Liver (tissue), 9 donors: ENCODE data around the gene ERFE. TPM values are rescaled to one million over a fixed set of nuclear protein-coding genes. Genes with fewer than 3 reads are reported as not detected.

Experiments used
- DNase-seq: peaks from one replicate; pipeline ENCODE4 v3.0.0-alpha.2; 2017; ENCODE audit warnings: low spot score
- H3K27ac ChIP-seq, 2 donors: one replicate each; pipeline ENCODE4 v1.7.0; 2013; ENCODE audit warnings: inconsistent platforms in 2 of 2, low read length in 2 of 2, control low read depth in 1 of 2, low read depth in 1 of 2, mild to moderate bottlenecking in 1 of 2
- H3K27me3 ChIP-seq, 4 donors: one replicate each; pipeline versions ENCODE4 v1.6.1 to v1.7.0; 2013; ENCODE audit warnings: low read length in 3 of 4, inconsistent platforms in 1 of 4, mild to moderate bottlenecking in 1 of 4, moderate library complexity in 1 of 4; ENCODE audit not compliant: control insufficient read depth in 4 of 4, insufficient read depth in 4 of 4
- H3K36me3 ChIP-seq, 4 donors: one replicate each; pipeline versions ENCODE4 v1.6.1 to v1.7.0; 2013; ENCODE audit warnings: low read length in 3 of 4, mild to moderate bottlenecking in 3 of 4, low read depth in 1 of 4, moderate library complexity in 1 of 4; ENCODE audit not compliant: control insufficient read depth in 4 of 4, insufficient read depth in 3 of 4
- H3K4me1 ChIP-seq, 4 donors: one replicate each; pipeline versions ENCODE4 v1.6.1 to v1.7.0; 2013; ENCODE audit warnings: low read length in 3 of 4, mild to moderate bottlenecking in 3 of 4, moderate library complexity in 1 of 4; ENCODE audit not compliant: control insufficient read depth in 4 of 4, insufficient read depth in 4 of 4
- H3K4me3 ChIP-seq, 3 donors: one replicate each; pipeline versions ENCODE4 v1.6.1 to v1.7.0; 2013; ENCODE audit warnings: low read length in 3 of 3, control low read depth in 1 of 3, low read depth in 1 of 3, mild to moderate bottlenecking in 1 of 3
- H3K9ac ChIP-seq, 2 donors: one replicate each; pipeline ENCODE4 v1.7.0; 2013; ENCODE audit warnings: low read length in 2 of 2, mild to moderate bottlenecking in 2 of 2, moderate library complexity in 2 of 2, control low read depth in 1 of 2, low read depth in 1 of 2
- H3K9me3 ChIP-seq, 4 donors: one replicate each; pipeline versions ENCODE4 v1.6.1 to v1.7.0; 2013; ENCODE audit warnings: low read length in 3 of 4; ENCODE audit not compliant: control insufficient read depth in 4 of 4
- EGR1 ChIP-seq, 2 donors: IDR thresholded peaks; 2 replicates each; pipeline ENCODE4 v1.6.1; 2016 to 2018; ENCODE audit warnings: antibody characterized with exemption in 2 of 2, low read depth in 2 of 2
- RXRA ChIP-seq, 2 donors: IDR thresholded peaks; 2 replicates each; pipeline ENCODE4 v1.6.1; 2017 to 2018; ENCODE audit warnings: antibody characterized with exemption in 2 of 2, mild to moderate bottlenecking in 1 of 2
- WGBS: extraction: QIAGEN DNeasy Blood & Tissue Kit; methylation state at CpG from one replicate; pipeline ENCODE4 v1.1.7; 2013; 5-methylcytosine and 5-hydroxymethylcytosine counted together
- polyA plus RNA-seq, 2 donors: library from polyadenylated mRNA; stranded (reverse) in 1 of 2; unstranded in 1 of 2; fragments of 200-250 nt in 1 of 2; fragments of >200 nt in 1 of 2; fragmentation: Nextera tagmentation in 1 of 2; extraction: Ambion mirVana in 1 of 2; gene quantifications; one replicate each; pipeline versions ENCODE4 v1.2.1 to v1.2.3, GENCODE V29; 2013 to 2015
- total RNA-seq, 2 donors: library from RNA; depleted of rRNA; stranded (reverse); fragments of >200 nt; gene quantifications; one replicate each; pipeline ENCODE4 v1.2.3, GENCODE V29; 2014
- TF ChIP-seq, protein P1 (sequence below): IDR thresholded peaks from 2 replicates; pipeline ENCODE4 v1.6.1; 2016; ENCODE audit warnings: antibody characterized with exemption, mild to moderate bottlenecking
- TF ChIP-seq, protein P2 (sequence below): fragments of 150-350 bp; IDR thresholded peaks from 2 replicates; pipeline ENCODE4 v1.5.1; 2017; ENCODE audit warnings: improper control_type of control experiment, low read depth, low read length; ENCODE audit not compliant: missing input control
- donor health status: healthy.
- donor health status: healthy.
- donor health status: healthy.
- donor health status: healthy.
- donor health status: healthy.

Gene ERFE
- total and polyA plus RNA-seq, 4 donors, result 0.17 to 14.0 TPM; not detected in 2

DNA sequence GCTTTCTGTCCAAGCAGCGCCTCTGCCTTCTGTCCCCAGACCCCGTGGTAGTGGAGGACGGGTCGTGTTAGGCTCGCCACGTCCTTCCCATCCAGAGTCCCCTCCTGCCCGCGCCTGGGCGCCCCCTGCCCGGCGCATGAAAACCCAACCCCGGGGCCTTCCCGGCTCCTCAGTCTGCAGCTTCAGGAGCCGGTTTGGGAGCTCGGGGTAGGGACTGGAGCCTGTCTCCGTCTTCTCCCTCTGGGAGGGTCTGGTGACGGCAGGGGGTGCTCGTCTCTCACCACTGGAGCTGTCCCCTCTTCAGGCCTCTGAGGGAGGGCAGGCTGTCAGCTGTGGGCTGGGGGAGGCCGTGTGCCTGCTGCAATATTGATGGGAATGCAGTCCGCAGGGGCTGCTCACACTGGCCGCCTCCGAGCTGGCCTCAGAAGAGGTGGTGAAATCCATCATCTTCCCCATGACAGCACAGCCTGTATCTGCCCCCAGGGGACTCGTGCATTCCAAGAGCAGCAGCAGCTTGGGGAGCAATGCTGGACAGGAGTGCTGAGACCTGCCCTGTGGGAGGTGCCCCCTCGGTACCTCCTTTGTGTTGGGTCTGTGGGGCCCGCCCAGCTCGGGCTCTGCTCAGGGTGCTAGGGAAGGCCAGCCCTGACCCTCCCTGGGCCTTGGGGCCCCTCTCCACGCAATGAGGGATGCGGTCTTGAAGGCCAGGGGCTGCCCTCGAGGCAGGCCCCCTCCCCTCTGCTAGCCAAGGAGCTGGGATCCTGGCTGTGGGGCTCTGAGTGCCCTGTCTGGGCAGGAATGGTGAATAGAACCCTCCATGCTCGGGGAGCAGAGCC is 38.1 kb upstream of the ERFE start (continued):
- TF ChIP-seq, protein P1, sequence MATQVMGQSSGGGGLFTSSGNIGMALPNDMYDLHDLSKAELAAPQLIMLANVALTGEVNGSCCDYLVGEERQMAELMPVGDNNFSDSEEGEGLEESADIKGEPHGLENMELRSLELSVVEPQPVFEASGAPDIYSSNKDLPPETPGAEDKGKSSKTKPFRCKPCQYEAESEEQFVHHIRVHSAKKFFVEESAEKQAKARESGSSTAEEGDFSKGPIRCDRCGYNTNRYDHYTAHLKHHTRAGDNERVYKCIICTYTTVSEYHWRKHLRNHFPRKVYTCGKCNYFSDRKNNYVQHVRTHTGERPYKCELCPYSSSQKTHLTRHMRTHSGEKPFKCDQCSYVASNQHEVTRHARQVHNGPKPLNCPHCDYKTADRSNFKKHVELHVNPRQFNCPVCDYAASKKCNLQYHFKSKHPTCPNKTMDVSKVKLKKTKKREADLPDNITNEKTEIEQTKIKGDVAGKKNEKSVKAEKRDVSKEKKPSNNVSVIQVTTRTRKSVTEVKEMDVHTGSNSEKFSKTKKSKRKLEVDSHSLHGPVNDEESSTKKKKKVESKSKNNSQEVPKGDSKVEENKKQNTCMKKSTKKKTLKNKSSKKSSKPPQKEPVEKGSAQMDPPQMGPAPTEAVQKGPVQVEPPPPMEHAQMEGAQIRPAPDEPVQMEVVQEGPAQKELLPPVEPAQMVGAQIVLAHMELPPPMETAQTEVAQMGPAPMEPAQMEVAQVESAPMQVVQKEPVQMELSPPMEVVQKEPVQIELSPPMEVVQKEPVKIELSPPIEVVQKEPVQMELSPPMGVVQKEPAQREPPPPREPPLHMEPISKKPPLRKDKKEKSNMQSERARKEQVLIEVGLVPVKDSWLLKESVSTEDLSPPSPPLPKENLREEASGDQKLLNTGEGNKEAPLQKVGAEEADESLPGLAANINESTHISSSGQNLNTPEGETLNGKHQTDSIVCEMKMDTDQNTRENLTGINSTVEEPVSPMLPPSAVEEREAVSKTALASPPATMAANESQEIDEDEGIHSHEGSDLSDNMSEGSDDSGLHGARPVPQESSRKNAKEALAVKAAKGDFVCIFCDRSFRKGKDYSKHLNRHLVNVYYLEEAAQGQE, result no peak
- no peak for TF ChIP-seq EGR1 (IDR thresholded peaks at IDR 0.05; ENCODE audit: low read depth in 2 of 2)
- TF ChIP-seq, protein P2, sequence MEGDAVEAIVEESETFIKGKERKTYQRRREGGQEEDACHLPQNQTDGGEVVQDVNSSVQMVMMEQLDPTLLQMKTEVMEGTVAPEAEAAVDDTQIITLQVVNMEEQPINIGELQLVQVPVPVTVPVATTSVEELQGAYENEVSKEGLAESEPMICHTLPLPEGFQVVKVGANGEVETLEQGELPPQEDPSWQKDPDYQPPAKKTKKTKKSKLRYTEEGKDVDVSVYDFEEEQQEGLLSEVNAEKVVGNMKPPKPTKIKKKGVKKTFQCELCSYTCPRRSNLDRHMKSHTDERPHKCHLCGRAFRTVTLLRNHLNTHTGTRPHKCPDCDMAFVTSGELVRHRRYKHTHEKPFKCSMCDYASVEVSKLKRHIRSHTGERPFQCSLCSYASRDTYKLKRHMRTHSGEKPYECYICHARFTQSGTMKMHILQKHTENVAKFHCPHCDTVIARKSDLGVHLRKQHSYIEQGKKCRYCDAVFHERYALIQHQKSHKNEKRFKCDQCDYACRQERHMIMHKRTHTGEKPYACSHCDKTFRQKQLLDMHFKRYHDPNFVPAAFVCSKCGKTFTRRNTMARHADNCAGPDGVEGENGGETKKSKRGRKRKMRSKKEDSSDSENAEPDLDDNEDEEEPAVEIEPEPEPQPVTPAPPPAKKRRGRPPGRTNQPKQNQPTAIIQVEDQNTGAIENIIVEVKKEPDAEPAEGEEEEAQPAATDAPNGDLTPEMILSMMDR, result no peak

DNA sequence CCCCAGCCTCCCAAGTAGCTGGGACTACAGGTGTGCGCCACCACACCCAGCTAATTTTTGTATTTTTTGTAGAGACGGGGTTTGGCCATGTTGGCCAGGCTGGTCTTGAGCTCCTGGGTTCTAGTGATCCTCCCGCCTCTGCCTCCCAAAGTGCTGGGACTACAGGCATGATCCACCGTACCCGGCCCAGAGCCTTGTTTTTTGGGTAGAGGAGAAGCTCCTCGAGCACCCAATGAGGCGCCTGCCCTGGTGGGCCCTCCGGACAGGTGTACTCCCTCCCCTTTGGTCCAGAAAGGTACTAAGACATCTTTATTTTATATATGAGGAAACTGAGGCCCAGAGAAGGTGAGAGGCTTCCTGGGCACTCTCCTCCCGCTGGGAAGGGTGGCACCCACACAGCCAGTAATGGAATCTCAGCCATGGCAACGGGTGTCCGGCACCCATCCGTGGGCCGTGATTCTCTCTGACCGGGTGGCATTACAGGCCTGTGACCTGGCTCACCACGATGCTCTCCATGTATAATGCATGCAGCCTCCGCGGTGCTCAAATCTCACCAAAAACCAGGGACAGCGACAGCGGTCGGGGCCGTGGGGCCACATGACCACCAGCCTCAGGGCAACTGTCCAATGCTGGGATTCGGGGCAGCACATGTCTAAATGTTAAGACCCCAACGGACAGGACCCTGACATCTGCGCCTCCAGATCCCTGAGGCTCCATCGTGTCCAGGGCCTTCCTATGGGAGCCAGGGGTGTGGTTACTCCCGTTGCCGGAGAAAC is 37.1 kb upstream of the ERFE start:
- H3K4me1 ChIP-seq, result no peaks in the 10 kb centered on the region
- no peak overlapping the region for H3K9ac ChIP-seq
- no peaks in the 10 kb centered on the region for H3K36me3 ChIP-seq
- H3K9me3 ChIP-seq, result no peaks in the 10 kb centered on the region
- no peak overlapping the region for H3K4me3 ChIP-seq
- no peak overlapping the region for H3K27ac ChIP-seq
- TF ChIP-seq RXRA (IDR thresholded peaks at IDR 0.05), result no peak
- TF ChIP-seq, protein P1, result no peak
- no peaks in the 10 kb centered on the region for H3K27me3 ChIP-seq
- WGBS, result 87% methylated on average over 27 of the region's 27 CpGs
- DNase-seq, result no peak
